ENCODE data around the gene TAL1. TPM values are rescaled to one million over a fixed set of nuclear protein-coding genes. Genes with fewer than 3 reads are reported as not detected.
"Not testable (repeated sequence)": the region's sequence is repeated elsewhere in the genome, so short reads cannot be mapped to it uniquely, and the experiment has no call there.

The TAL1 gene
- total and polyA plus RNA-seq, 9 donors = 1.2 to 4.7 (median 2.4) TPM

DNA sequence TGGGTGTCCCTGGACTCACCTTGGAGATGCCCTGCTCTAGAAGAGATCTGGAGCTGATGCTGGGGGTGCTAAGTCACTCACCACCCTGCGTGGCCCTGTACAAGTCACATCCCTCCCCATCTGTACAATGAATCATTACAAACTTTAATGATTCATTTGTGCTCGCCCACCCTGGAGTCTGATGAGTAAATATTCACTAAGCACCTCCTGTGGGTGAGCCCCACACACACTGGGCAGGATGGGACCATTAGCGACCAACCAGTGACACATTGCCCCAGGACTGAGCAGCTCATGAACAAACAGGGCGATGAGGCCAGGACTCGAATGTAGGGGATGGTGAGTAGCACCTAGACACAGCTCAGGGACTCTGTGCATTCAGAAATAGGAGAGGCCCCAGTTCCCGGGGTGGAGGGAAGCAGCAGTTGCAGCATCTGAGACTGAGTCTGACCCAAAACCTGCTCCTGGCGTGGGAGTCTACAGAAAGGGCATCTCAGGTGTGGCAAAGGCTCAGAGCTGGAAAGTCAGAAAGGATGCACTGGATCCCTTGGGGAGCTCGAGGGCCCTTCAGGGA is 24.1 kb downstream of the TAL1 start:
- Histone ChIP-seq H3K36me3 (no peaks in the 10 kb centered on the region), H3K4me3 (no peak overlapping the region), H3K4me1 (ENCODE audit: insufficient read depth) (no peaks in the 10 kb centered on the region), H3K27ac (no peak overlapping the region), H3K27me3 (no peaks in the 10 kb centered on the region), H3K9me3 (no peaks in the 10 kb centered on the region)
- WGBS, 3 donors = 50 to 55% (median 52%) methylated on average over 8 of the region's 8 CpGs
- TF ChIP-seq POLR2A (IDR thresholded peaks at IDR 0.05) (no peak), EP300 (IDR thresholded peaks at IDR 0.05) (no peak), CTCF (IDR thresholded peaks at IDR 0.05) (no peak)
- intact Hi-C loops (cut with DNase I) = no loop called here
- DNase-seq = no peak

DNA sequence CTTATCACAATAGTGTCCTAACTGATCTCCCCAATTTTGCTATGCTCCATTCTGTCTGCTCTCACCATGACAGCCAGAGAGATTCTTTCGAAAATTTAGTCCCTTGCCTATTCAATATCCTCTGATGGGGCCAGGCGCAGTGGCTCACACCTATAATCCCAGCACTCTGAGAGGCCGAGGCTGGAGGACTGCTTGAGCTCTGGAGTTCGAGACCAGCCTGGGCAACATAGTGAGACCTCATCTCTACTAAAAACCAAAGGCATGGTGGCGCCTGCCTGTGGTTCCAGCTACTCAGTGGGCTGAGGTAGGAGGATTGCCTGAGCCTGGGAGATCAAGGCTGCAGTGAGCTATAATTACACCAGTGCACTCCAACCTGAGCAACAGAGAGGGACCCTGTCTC is 26.1 kb downstream of the TAL1 start:
- H3K27me3 ChIP-seq = no peaks in the 10 kb centered on the region
- H3K9me3 ChIP-seq = no peaks in the 10 kb centered on the region
- WGBS, 3 donors = 81 to 94% (median 87%) methylated on average over 5 of the region's 5 CpGs
- intact Hi-C loops (cut with DNase I) = no loop called here
- H3K36me3 ChIP-seq = no peaks in the 10 kb centered on the region
- DNase-seq = no peak
- H3K27ac ChIP-seq = no peak overlapping the region
- H3K4me1 ChIP-seq (ENCODE audit: insufficient read depth) = no peaks in the 10 kb centered on the region
- H3K4me3 ChIP-seq = no peak overlapping the region
- TF ChIP-seq CTCF (IDR thresholded peaks at IDR 0.05) (no peak), POLR2A (IDR thresholded peaks at IDR 0.05) (no peak), EP300 (IDR thresholded peaks at IDR 0.05) (no peak)

- H3K9me3 ChIP-seq; intact Hi-C loops (cut with DNase I); H3K4me3 ChIP-seq; H3K4me1 ChIP-seq (ENCODE audit: insufficient read depth); H3K27ac ChIP-seq; DNase-seq; H3K36me3 ChIP-seq; H3K27me3 ChIP-seq: not testable (repeated sequence)
- 24 to 53% (median 24%) methylated on average over 2 of the region's 2 CpGs for WGBS, 3 donors
Observed at GRCh38 chr1:47203504-47203903, 28.5 kb downstream of the TAL1 start.

- Histone ChIP-seq H3K27ac (no peak overlapping the region), H3K4me1 (ENCODE audit: insufficient read depth) (no peaks in the 10 kb centered on the region), H3K9me3 (no peaks in the 10 kb centered on the region), H3K36me3 (no peaks in the 10 kb centered on the region), H3K27me3 (no peaks in the 10 kb centered on the region), H3K4me3 (no peak overlapping the region)
- WGBS, 3 donors = 5 to 15% (median 12%) methylated on average over 4 of the region's 4 CpGs
- intact Hi-C loops (cut with DNase I) = no loop called here
- no peak for DNase-seq
- TF ChIP-seq POLR2A (IDR thresholded peaks at IDR 0.05) (no peak), EP300 (IDR thresholded peaks at IDR 0.05) (no peak)
Observed at GRCh38 chr1:47201179-47201578, 30.8 kb downstream of the TAL1 start.

DNA sequence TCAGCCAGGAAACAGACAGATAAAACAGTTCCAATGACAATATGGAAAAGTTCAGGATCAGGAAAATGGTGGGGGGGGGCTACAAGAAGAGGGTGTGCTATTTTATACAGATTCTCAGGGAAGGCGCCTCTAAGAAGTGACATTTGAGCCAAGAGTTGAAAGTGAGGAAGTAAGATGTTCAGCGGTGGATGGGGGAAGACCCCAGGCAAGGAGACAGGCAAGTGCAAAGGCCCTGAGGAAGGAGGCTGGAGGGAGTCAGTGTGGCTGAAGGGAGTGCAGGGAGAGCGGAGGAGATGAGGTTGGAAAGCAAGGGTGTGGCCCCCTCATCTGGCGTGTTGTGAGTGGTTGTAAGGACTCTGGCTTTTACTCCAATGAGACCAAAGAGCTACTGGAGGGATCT is 33.8 kb downstream of the TAL1 start:
- H3K27ac ChIP-seq = no peak overlapping the region
- no peaks in the 10 kb centered on the region for H3K4me1 ChIP-seq (ENCODE audit: insufficient read depth)
- DNase-seq = no peak
- no peaks in the 10 kb centered on the region for H3K27me3 ChIP-seq
- no peaks in the 10 kb centered on the region for H3K36me3 ChIP-seq
- no peaks in the 10 kb centered on the region for H3K9me3 ChIP-seq
- 82 to 86% (median 85%) methylated on average over 4 of the region's 4 CpGs for WGBS, 3 donors
- no peak overlapping the region for H3K4me3 ChIP-seq
- intact Hi-C loops (cut with DNase I) = loop anchor here in 1 of 4 donors (10.0 kb wide), 1 partner anchor 237 kb away; the partner anchor contains the start of gene FOXD2
- no peak for TF ChIP-seq POLR2A (IDR thresholded peaks at IDR 0.05)
- TF ChIP-seq EP300 (IDR thresholded peaks at IDR 0.05) = no peak
- TF ChIP-seq CTCF (IDR thresholded peaks at IDR 0.05) = no peak
